ENCODE measurements around the gene KMT2E.

KMT2E gene

DNA sequence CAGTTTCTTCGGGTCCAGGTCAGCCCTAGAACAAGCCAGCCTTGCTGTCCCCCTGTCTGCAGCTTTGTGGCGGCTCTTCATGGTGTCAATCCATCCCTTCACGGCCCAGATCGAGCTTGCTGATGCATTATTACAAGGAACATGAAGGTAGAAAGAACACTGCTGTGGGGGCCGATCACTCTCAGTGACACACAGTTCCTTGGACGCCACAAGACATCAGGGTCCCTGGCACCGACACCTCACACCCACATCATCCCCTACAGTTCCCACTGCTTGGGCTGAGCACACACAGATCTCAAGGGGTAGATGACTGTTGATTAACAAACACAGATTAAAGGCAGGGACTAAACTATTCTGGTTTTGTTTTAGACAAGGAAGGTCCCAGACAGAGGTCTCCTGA is 119.4 kb downstream of the KMT2E start:
- no peak for DNase-seq

DNA sequence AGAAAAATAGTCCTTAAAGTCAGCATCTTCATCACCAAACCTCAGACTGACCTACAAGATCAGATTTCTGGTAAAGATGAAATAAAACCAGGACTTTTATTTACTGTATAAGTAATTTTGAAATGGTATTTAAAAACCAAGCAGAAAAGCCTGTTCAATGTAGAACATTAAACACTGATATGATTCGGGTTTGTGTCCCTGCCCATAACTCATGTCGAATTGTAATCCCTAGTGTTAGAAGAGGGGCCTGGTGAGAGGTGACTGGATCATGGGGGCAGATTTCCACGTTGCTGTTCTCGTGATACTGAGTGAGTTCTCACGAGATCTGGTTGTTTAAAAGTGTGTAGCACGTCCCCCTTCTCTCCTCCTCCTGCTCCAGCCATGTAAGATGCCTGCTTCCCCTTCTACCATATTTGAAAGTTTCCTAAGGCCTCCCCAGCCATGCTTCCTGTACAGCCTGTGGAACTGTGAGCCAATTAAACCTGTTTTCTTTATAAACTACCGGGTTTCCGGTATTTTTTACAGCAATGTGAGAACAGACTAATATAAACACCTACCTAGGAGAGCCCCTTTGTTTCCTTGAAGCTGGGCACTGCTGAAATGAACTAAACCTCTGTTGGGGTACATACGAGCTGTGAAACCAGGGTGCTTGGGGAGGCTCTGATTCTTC is 120.1 kb downstream of the KMT2E start:
- no peak for DNase-seq

DNA sequence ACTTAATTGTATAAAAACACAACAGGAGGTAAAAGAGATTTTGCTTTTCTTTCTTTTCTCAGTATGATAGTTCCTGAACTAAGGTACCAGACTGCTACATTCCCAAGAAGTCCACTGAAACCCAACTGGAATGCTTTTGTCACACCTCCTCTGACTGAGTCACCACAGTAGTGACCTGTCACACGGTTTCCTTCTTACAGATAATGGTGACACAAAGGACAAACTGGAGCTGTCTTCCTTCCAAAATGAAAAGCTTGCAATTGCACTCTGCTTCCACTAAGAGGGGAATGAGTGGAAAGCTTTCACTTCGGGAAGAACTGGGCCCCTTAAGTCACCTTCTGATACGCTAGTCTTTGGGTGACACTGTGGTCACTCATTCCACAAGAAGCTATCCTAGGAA is 122.2 kb downstream of the KMT2E start:
- DNase-seq = no peak

DNA sequence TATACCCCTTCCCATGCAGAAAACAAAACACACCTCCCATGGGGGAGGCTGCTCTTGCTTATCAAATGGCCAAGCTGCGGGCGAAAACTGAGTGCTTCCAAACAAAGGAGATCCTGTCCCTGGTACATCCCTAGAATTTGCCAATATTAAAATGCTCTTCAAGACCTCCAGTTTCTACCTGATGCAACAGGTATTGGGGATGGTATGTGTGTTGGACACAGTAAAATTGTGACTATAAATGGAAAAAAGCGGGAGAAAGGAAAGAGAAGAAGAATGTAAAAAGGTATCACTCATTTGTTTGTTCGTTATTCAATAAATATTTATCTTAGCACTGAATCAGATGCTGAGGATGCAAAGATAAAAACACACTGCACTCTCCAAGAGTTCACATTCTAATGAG is 123.9 kb downstream of the KMT2E start:
- no peak for DNase-seq

DNA sequence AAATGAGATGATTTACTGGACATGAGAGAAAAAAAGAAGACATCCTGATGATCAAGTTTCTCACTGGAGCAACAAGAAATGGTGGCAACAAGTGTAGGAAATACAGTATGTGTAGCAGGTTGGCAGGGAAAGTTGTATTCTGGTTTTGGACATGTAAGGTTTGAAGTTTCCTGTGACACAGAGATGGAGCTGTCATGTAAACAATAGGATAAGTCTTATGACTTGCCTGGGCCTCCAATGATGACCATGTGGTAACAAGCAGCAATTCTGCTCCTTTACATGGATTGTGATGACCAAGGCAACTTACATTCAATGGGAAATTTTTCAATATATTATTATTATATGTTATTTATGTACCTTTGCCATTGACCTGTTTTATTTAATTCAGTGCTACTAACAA is 125.4 kb downstream of the KMT2E start:
- no peak for DNase-seq

DNA sequence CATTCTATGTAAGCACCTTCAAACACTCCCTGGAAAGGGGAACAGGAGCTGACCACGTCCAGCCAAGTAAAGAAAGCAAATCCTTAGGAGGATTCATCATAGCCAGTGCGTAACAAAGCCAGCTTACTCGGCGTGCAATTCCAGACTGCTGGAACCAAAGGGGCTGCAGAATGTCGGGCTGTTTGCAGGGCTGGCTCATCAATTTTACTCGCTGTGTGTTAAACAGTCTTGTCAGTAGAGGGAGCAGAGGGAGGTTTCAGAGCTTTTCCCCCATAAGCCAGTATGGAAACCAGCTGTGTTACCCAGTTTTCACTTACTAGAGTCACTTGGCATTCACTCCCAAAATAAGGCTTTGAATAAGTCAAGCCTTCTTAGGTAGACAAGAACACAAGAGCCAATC is 127.1 kb downstream of the KMT2E start:
- DNase-seq = peak; percentile 56

DNA sequence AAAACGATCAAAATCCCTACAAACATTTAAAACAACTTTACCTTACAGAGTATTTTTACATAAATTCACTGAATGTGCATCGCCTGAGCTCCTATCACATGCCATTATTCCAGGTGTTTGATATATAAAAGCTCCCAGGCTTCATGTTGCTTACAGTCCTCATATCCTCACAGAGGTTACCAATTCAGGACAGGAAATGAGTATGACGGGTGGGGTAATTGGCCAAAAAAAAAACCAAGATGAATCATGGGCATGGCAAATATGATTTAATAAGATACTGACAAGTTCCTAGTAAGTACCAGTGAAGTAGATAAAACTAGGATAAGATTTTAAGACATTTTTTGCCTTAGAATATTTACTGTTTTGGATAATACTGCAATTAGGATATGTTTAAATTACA is 135.8 kb downstream of the KMT2E start:
- DNase-seq = no peak

DNA sequence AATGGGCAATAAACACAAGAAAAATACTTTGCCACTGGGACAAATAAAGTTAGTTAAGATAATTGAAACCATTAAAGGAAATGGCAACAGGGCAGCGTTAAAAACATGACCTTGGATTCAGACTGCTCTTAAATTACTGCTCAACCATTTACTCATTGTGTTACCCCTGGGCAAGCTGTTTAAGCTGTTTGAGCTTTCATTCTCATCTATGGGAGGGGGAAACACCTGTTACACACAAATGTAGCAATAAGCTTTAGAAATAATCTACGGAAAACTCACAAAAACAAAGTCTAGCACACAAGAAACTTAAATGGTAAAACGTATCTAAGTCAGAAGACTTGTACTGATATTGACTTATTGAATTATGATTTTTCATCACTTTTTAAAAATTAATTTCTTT is 137.1 kb downstream of the KMT2E start:
- no peak for DNase-seq

DNA sequence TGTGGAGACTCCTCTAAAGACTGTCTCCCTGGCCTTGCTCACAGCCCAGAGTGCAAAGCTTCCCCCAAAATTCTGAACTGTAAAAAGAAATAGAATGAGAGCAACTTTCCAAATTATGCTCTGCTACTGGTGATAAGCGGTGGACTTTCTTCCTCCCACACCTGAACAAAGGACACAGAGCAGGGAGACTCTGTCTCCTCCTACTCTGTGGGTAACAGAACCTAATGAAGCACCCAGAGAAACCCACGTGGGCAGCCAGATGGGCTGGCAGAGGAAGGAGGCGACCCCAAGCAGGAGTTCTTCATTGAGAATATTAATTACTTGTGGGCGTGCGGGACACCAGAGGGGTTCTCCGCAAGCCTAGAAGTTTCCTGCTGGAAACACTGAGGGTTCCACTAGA is 139.5 kb downstream of the KMT2E start:
- DNase-seq = no peak

DNA sequence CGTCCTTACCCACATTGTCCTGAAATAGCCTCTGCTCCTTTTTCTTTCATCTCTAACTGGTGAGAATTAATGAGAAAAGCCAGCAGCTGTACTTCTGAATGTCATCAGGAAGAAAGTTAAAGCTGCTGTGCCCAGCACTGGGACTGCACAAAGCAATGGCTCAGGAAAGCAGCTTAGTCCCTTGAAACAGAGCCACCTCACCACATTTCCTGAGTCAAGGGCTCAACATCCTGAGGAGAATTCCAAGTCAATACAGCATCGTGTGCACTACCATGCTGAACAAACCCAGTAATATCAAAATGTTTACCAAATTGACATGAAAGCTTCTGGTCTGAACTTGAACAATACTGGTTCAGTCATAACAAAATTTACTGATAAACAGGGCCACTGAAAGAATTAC is 140.1 kb downstream of the KMT2E start:
- no peak for DNase-seq

DNA sequence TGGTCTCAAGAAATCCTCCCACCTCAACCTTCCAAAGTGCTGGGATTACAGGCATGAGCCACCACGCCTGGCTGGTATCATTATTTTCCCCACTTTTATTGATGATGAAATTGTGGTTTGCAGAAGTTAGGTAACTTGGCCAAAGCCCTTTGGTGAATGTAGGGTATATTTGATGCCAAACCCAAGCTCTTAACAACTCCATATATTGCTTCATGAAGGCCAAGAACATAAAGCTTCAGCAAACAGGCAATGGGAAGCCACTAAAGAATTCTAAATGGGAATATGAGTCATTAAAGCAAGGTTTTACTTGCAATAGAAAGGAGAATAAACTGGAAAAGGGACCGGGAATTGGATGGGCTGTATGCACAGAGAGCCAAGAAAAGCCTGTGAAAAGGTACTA is 142.7 kb downstream of the KMT2E start:
- DNase-seq = no peak

DNA sequence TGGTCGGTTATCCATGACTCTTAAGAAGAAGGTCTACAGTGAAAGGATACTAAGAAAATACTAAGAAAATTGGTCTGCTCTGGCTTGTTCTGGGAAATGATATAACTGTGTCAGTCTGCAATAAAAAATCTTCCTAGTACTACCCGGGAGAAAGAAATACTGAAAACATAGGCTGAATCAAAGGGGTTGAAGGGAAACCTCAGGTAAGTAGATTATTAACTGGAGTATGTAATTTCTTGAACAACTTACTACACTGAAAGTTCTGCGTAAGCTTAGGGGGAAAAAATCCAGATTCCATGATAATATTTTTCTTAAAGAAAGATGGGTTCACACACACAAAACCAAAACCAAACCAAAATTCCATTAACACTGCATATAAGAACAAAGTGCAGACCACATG is 143.3 kb downstream of the KMT2E start:
- no peak for DNase-seq

DNA sequence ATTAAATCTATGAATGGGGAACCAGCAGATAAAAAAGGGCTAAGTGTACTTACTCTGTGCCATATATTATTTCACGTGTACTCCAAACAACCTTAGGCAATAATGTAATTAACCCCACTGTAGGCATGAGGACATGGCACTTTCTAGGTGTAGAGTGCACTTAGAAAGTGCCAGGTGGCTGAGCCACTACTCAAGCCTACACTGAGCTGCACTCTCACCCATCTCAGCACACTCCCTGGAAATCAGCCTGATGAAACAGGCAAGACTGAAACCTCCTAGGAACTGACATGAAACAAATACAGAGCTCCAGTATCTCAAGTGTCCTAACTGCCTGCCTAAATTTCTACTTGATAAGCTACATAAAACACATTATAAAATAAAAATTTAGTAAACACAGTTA is 147.4 kb downstream of the KMT2E start:
- DNase-seq = no peak

Measured in hematopoietic multipotent progenitor cell treated with erythropoietin and hydrocortisone succinate and interleukin-3 and kit ligand, for 6 days (in vitro differentiated cells).